GM23338 (cell line): ENCODE results near the gene PTPRN2.
"Not testable (repeated sequence)": the region's sequence is repeated elsewhere in the genome, so short reads cannot be mapped to it uniquely, and the experiment has no call there.

Source experiments
- CREB1 ChIP-seq: fragments of 250-450 bp; sonication (Bioruptor Pico); IDR thresholded peaks from 2 replicates; pipeline ENCODE4 v1.5.0; 2020; ENCODE audit warnings: low read depth, mild to moderate bottlenecking, moderate library complexity
- CTCF ChIP-seq, 2 experiments: fragments of 200-600 bp in 1 of 2; sonication (generic) in 1 of 2; conservative IDR thresholded peaks; 2 replicates each; pipeline versions ENCODE4 v1.5.1 to v1.6.1; 2016 to 2017; ENCODE audit warnings: antibody characterized with exemption in 2 of 2, low read depth in 2 of 2, mild to moderate bottlenecking in 2 of 2, moderate library complexity in 1 of 2
- ETS1 ChIP-seq: IDR thresholded peaks from 2 replicates; pipeline ENCODE4 v1.6.1; 2016; ENCODE audit warnings: antibody characterized with exemption
- EZH2 ChIP-seq: fragments of 200-600 bp; sonication (generic); IDR thresholded peaks from one replicate; pipeline ENCODE4 v1.8.0; 2017; ENCODE audit warnings: antibody characterized with exemption, mild to moderate bottlenecking, low read depth; ENCODE audit not compliant: unreplicated experiment
- REST ChIP-seq: IDR thresholded peaks from one replicate; pipeline ENCODE4 v1.6.1; 2018; ENCODE audit warnings: antibody characterized with exemption; ENCODE audit not compliant: unreplicated experiment

- not testable (repeated sequence) for TF ChIP-seq EZH2; REST; CTCF (conservative IDR thresholded peaks at IDR 0.05; ENCODE audit: low read depth in 2 of 2); CREB1 (CRISPR knock-in tag); ETS1
Observed at GRCh38 chr7:157665634-157665988, 922.0 kb downstream of the PTPRN2 start.
